HUES6 (cell line): ENCODE data around the gene NUTM2D.
"Not testable (repeated sequence)": the region's sequence is repeated elsewhere in the genome, so short reads cannot be mapped to it uniquely, and the experiment has no call there.

Source experiments
- H3K27ac ChIP-seq: 2 replicates; pipeline ENCODE4 v1.7.0; 2013; ENCODE audit warnings: low read depth, mild to moderate bottlenecking, low read length, inconsistent platforms
- H3K27me3 ChIP-seq: 2 replicates; pipeline ENCODE4 v1.6.1; 2013; ENCODE audit warnings: low read length; ENCODE audit not compliant: control insufficient read depth, insufficient read depth
- H3K36me3 ChIP-seq: 2 replicates; pipeline ENCODE4 v1.6.1; 2013; ENCODE audit warnings: low read length; ENCODE audit not compliant: control insufficient read depth, insufficient read depth
- H3K4me1 ChIP-seq: 2 replicates; pipeline ENCODE4 v1.6.1; 2013; ENCODE audit warnings: low read length; ENCODE audit not compliant: control insufficient read depth, insufficient read depth
- H3K4me3 ChIP-seq: 2 replicates; pipeline ENCODE4 v1.5.1; 2013; ENCODE audit warnings: low read depth, low read length
- H3K9ac ChIP-seq: one replicate; pipeline ENCODE4 v1.6.1; 2013; ENCODE audit warnings: mild to moderate bottlenecking, low read length
- H3K9me3 ChIP-seq: 2 replicates; pipeline ENCODE4 v1.6.1; 2013; ENCODE audit warnings: low read depth, low read length; ENCODE audit not compliant: control insufficient read depth, insufficient read depth

NUTM2D gene

GRCh38 chr10:87340411-87340810 is 17.1 kb upstream of the NUTM2D start:
- H3K4me1 ChIP-seq, H3K9ac ChIP-seq, H3K9me3 ChIP-seq, H3K36me3 ChIP-seq, H3K4me3 ChIP-seq, H3K27me3 ChIP-seq, H3K27ac ChIP-seq: not testable (repeated sequence)

GRCh38 chr10:87341546-87342142 is 15.9 kb upstream of the NUTM2D start:
- Histone ChIP-seq H3K9ac (peak overlapping the region; percentile 81), H3K27ac (0 out of 2 replicates have a peak overlapping the region, but pooled peaks have one; percentile 70)

GRCh38 chr10:87342249-87342710 is 15.3 kb upstream of the NUTM2D start:
- not testable (repeated sequence) for H3K27me3 ChIP-seq, H3K36me3 ChIP-seq, H3K4me1 ChIP-seq, H3K9me3 ChIP-seq
- peak overlapping the region; percentile 81 for H3K9ac ChIP-seq
- H3K4me3 ChIP-seq, result peak overlapping the region; percentile 69
- H3K27ac ChIP-seq, result peak overlapping the region; percentile 70; the same call in 1 of the 2 replicates

More at GRCh38 chr10:87341546-87342142, 15.9 kb upstream of the NUTM2D start:
- H3K9me3 ChIP-seq, H3K36me3 ChIP-seq, H3K4me1 ChIP-seq, H3K27me3 ChIP-seq: not testable (repeated sequence)
- peak overlapping the region; percentile 69 for H3K4me3 ChIP-seq

- H3K27ac ChIP-seq, H3K27me3 ChIP-seq, H3K36me3 ChIP-seq, H3K9me3 ChIP-seq, H3K4me1 ChIP-seq: not testable (repeated sequence)
- H3K4me3 ChIP-seq, result peak overlapping the region; percentile 69
- peak overlapping the region; percentile 74 for H3K9ac ChIP-seq
Measured at GRCh38 chr10:87342711-87343258, 14.8 kb upstream of the NUTM2D start.

GRCh38 chr10:87345743-87346142 is 11.8 kb upstream of the NUTM2D start:
- not testable (repeated sequence) for H3K27ac ChIP-seq, H3K9me3 ChIP-seq, H3K9ac ChIP-seq, H3K36me3 ChIP-seq, H3K4me1 ChIP-seq, H3K4me3 ChIP-seq, H3K27me3 ChIP-seq

- not testable (repeated sequence) for H3K27me3 ChIP-seq, H3K9ac ChIP-seq, H3K4me3 ChIP-seq, H3K27ac ChIP-seq, H3K4me1 ChIP-seq, H3K36me3 ChIP-seq, H3K9me3 ChIP-seq
Measured at GRCh38 chr10:87350161-87350560, 7.4 kb upstream of the NUTM2D start.

- not testable (repeated sequence) for H3K4me1 ChIP-seq, H3K27me3 ChIP-seq
Measured at GRCh38 chr10:87352825-87353224, 4.7 kb upstream of the NUTM2D start.

GRCh38 chr10:87355110-87355509 is 2.4 kb upstream of the NUTM2D start:
- H3K27ac ChIP-seq, H3K36me3 ChIP-seq, H3K4me1 ChIP-seq, H3K9ac ChIP-seq, H3K27me3 ChIP-seq, H3K4me3 ChIP-seq, H3K9me3 ChIP-seq: not testable (repeated sequence)

More at GRCh38 chr10:87352825-87353224, 4.7 kb upstream of the NUTM2D start:
- H3K4me3 ChIP-seq, H3K9ac ChIP-seq, H3K9me3 ChIP-seq, H3K36me3 ChIP-seq, H3K27ac ChIP-seq: not testable (repeated sequence)

- not testable (repeated sequence) for H3K4me3 ChIP-seq, H3K9ac ChIP-seq, H3K9me3 ChIP-seq, H3K27ac ChIP-seq, H3K36me3 ChIP-seq, H3K27me3 ChIP-seq, H3K4me1 ChIP-seq
Measured at GRCh38 chr10:87358159-87358558, 615 bp downstream of the NUTM2D start.

GRCh38 chr10:87369514-87370112 is 12.1 kb downstream of the NUTM2D start:
- H3K9ac ChIP-seq, result not testable (repeated sequence)

GRCh38 chr10:87374091-87374490 is 16.5 kb downstream of the NUTM2D start:
- not testable (repeated sequence) for H3K27me3 ChIP-seq, H3K4me3 ChIP-seq, H3K36me3 ChIP-seq

More at GRCh38 chr10:87369514-87370112, 12.1 kb downstream of the NUTM2D start:
- H3K36me3 ChIP-seq, H3K4me1 ChIP-seq, H3K9me3 ChIP-seq, H3K27me3 ChIP-seq, H3K27ac ChIP-seq, H3K4me3 ChIP-seq: not testable (repeated sequence)

More at GRCh38 chr10:87374091-87374490, 16.5 kb downstream of the NUTM2D start:
- H3K9ac ChIP-seq, H3K27ac ChIP-seq, H3K4me1 ChIP-seq, H3K9me3 ChIP-seq: not testable (repeated sequence)
